Heart left ventricle (tissue), 16 donors: ENCODE data around the gene POMT1. TPM values are rescaled to one million over a fixed set of nuclear protein-coding genes. Genes with fewer than 3 reads are reported as not detected.

Experiments
- ATAC-seq, 4 donors: fragments of 200-7000 bp; cut with Tn5 transposase; one replicate each; pipeline ENCODE4 v1.9.1; 2020 to 2022; ENCODE audit warnings: moderate library complexity in 4 of 4, mild to moderate bottlenecking in 3 of 4, moderate number of reproducible peaks in 1 of 4
- DNase-seq, 5 donors: peaks; one replicate each; pipeline ENCODE4 v3.0.0-alpha.2; 2020
- H3K27ac ChIP-seq, 12 donors: fragments of 200-600 bp; sonication (generic) in 4 of 12; one replicate each; pipeline versions ENCODE4 v1.5.0 to v1.8.0; 2016 to 2022; ENCODE audit warnings: mild to moderate bottlenecking in 2 of 12
- H3K27me3 ChIP-seq, 9 donors: fragments of 200-600 bp; sonication (generic) in 2 of 9; one replicate each; pipeline versions ENCODE4 v1.5.1 to v1.8.0; 2016 to 2022; ENCODE audit warnings: mild to moderate bottlenecking in 3 of 9
- H3K36me3 ChIP-seq, 9 donors: fragments of 200-600 bp; sonication (generic) in 2 of 9; one replicate each; pipeline versions ENCODE4 v1.5.0 to v1.8.0; 2018 to 2022; ENCODE audit warnings: mild to moderate bottlenecking in 2 of 9
- H3K4me1 ChIP-seq, 12 donors: fragments of 200-600 bp; sonication (generic) in 4 of 12; one replicate each; pipeline versions ENCODE4 v1.5.0 to v1.8.0; 2016 to 2022; ENCODE audit warnings: mild to moderate bottlenecking in 3 of 12
- H3K4me3 ChIP-seq, 12 donors: fragments of 200-600 bp; sonication (generic) in 4 of 12; one replicate each; pipeline versions ENCODE4 v1.5.0 to v1.8.0; 2017 to 2022; ENCODE audit warnings: mild to moderate bottlenecking in 9 of 12, moderate library complexity in 4 of 12
- H3K9me3 ChIP-seq, 12 donors: fragments of 200-600 bp; sonication (generic) in 4 of 12; one replicate each; pipeline versions ENCODE4 v1.5.0 to v1.8.0; 2016 to 2022; ENCODE audit warnings: mild to moderate bottlenecking in 1 of 12
- CTCF ChIP-seq, 12 donors: fragments of 200-600 bp; sonication (generic) in 4 of 12; IDR thresholded peaks; one replicate each; pipeline versions ENCODE4 v1.5.0 to v1.8.0; 2018 to 2022; ENCODE audit warnings: antibody characterized with exemption in 12 of 12, mild to moderate bottlenecking in 5 of 12
- POLR2A ChIP-seq, 2 donors: fragments of 450-650 bp; IDR thresholded peaks; one replicate each; pipeline ENCODE4 v1.6.1; 2017; ENCODE audit warnings: antibody characterized with exemption in 2 of 2, mild to moderate bottlenecking in 2 of 2, moderate library complexity in 2 of 2
- WGBS, 4 donors: extraction: QIAGEN DNeasy Blood & Tissue Kit in 2 of 4; methylation state at CpG; one replicate each; pipeline versions ENCODE4 v1.1.5 to v1.1.7; 2013 to 2018; 5-methylcytosine and 5-hydroxymethylcytosine counted together
- intact Hi-C, 10 donors: fragments of 100-400 bp; cut with DNase I; formaldehyde crosslinking; loops; one replicate each; pipeline versions ENCODE4 v1.11.1 to v1.14.2; 2022
- polyA plus RNA-seq, 2 donors: library from polyadenylated mRNA; stranded (reverse); fragments of 200-250 nt; gene quantifications; one replicate each; pipeline ENCODE4 v1.2.3, GENCODE V29; 2013
- total RNA-seq, 9 donors: library from RNA; depleted of rRNA in 2 of 9; stranded (reverse); fragments of >200 nt in 2 of 9; fragmentation: NEBNext Ultra II Directional in 3 of 9; extraction: Animal tissue kit (Norgen Biotek cat#: 25700) in 3 of 9; gene quantifications; one replicate each; pipeline versions ENCODE4 v1.1.0 to v1.2.4, GENCODE V29; 2016 to 2023
- donor health status: ischemic (EF 13 %, LVEDD 7.1; RV severe dilation, severe dysfunction).
- donor health status: healthy with polysubstance abuse.
- donor health status: DM: no; HTN: yes; CAD: no.
- donor health status: DM: no; HTN: no; CAD: no.
- donor health status: ischemic (EF 25% LVEDD 6.9; RV normal size, moderate dysfunction).
- donor health status: ischemic (EF 25% LVEDD 5.7; RV mildly dilated, moderate dysfunction).
- donor health status: healthy.
- donor health status: DM: yes; HTN: yes; CAD: no.
- donor health status: ischemic (EF 35%, LVEDD 5.7; RV mildly dilated, moderate dysfunction).
- donor health status: nonischemic (EF 11% LVEDD 7.7; RV severe dilation, severe dysfunction).
- donor health status: DM: yes; HTN: yes; CAD: no.
- donor health status: PGD.
- donor health status: ischemic (EF 29% LVEDD 5.4; RV normal size, mild dysfunction).
- donor health status: nonischemic (EF 23%, LVEDD 6.1; RV moderate dilation, normal function).

The POMT1 gene
- total and polyA plus RNA-seq, 11 donors: 15.3 to 28.8 (median 20.3) TPM

- peaks cover 2 to 100% (median 100%) of the 10 kb centered on the region in 9 donors for H3K36me3 ChIP-seq
- no peak for ATAC-seq
- TF ChIP-seq CTCF (IDR thresholded peaks at IDR 0.05) (no peak), POLR2A (IDR thresholded peaks at IDR 0.05) (no peak)
- 88 to 93% (median 92%) methylated on average over 20 of the region's 20 CpGs for WGBS, 4 donors
- H3K9me3 ChIP-seq: no peaks in the 10 kb centered on the region
- no peaks in the 10 kb centered on the region for H3K27me3 ChIP-seq
- peaks cover 0 to 12% (median 0%) of the 10 kb centered on the region in 12 donors for H3K4me1 ChIP-seq
- no peak overlapping the region for H3K4me3 ChIP-seq
- DNase-seq: peak in 1 of 5 donors; percentile 47
- H3K27ac ChIP-seq: no peak overlapping the region
- intact Hi-C loops: no loop called here
Measured at GRCh38 chr9:131491001-131491710, 11.6 kb upstream of the POMT1 start.

GRCh38 chr9:131492070-131492469 is 10.6 kb upstream of the POMT1 start:
- WGBS, 4 donors: 67 to 91% (median 82%) methylated on average over 5 to 6 of the region's 6 CpGs
- Histone ChIP-seq H3K9me3 (no peaks in the 10 kb centered on the region), H3K36me3 (peaks cover 5 to 100% (median 100%) of the 10 kb centered on the region in 9 donors), H3K27me3 (no peaks in the 10 kb centered on the region), H3K4me3 (no peak overlapping the region), H3K4me1 (peaks cover 0 to 4% (median 0%) of the 10 kb centered on the region in 12 donors), H3K27ac (no peak overlapping the region)
- intact Hi-C loops: no loop called here
- peak in 1 of 5 donors; percentile 47 for DNase-seq
- TF ChIP-seq POLR2A (IDR thresholded peaks at IDR 0.05): no peak
- no peak for TF ChIP-seq CTCF (IDR thresholded peaks at IDR 0.05)
- ATAC-seq: no peak

- no peak for TF ChIP-seq CTCF (IDR thresholded peaks at IDR 0.05)
- TF ChIP-seq POLR2A (IDR thresholded peaks at IDR 0.05): no peak
- 90 to 93% (median 92%) methylated on average over 22 of the region's 22 CpGs for WGBS, 4 donors
- peaks cover 5 to 100% (median 99%) of the 10 kb centered on the region in 9 donors for H3K36me3 ChIP-seq
Measured at GRCh38 chr9:131494296-131494870, 8.3 kb upstream of the POMT1 start.

GRCh38 chr9:131495785-131496184 is 6.9 kb upstream of the POMT1 start:
- Histone ChIP-seq H3K27me3 (no peaks in the 10 kb centered on the region), H3K4me1 (no peaks in the 10 kb centered on the region), H3K4me3 (no peak overlapping the region), H3K36me3 (peaks cover 5 to 99% (median 92%) of the 10 kb centered on the region in 9 donors), H3K9me3 (no peaks in the 10 kb centered on the region), H3K27ac (no peak overlapping the region)
- no peak for TF ChIP-seq POLR2A (IDR thresholded peaks at IDR 0.05)
- no peak for TF ChIP-seq CTCF (IDR thresholded peaks at IDR 0.05)
- WGBS, 4 donors: 84 to 90% (median 87%) methylated on average over 22 of the region's 22 CpGs
- intact Hi-C loops: no loop called here
- ATAC-seq: no peak
- peak in 1 of 5 donors; percentile 39 for DNase-seq

More at GRCh38 chr9:131494296-131494870, 8.3 kb upstream of the POMT1 start:
- Histone ChIP-seq H3K27me3 (no peaks in the 10 kb centered on the region), H3K4me1 (no peaks in the 10 kb centered on the region), H3K4me3 (no peak overlapping the region), H3K9me3 (no peaks in the 10 kb centered on the region), H3K27ac (no peak overlapping the region)
- peak in 1 of 5 donors; percentile 60 for DNase-seq
- no peak for ATAC-seq
- intact Hi-C loops: no loop called here
